Liver (tissue), 9 donors: ENCODE data around the gene UNC13C. TPM values are rescaled to one million over a fixed set of nuclear protein-coding genes. Genes with fewer than 3 reads are reported as not detected.

Experiments used
- DNase-seq: peaks from one replicate; pipeline ENCODE4 v3.0.0-alpha.2; 2017; ENCODE audit warnings: low spot score
- H3K27ac ChIP-seq, 2 donors: one replicate each; pipeline ENCODE4 v1.7.0; 2013; ENCODE audit warnings: inconsistent platforms in 2 of 2, low read length in 2 of 2, control low read depth in 1 of 2, low read depth in 1 of 2, mild to moderate bottlenecking in 1 of 2
- H3K27me3 ChIP-seq, 4 donors: one replicate each; pipeline versions ENCODE4 v1.6.1 to v1.7.0; 2013; ENCODE audit warnings: low read length in 3 of 4, inconsistent platforms in 1 of 4, mild to moderate bottlenecking in 1 of 4, moderate library complexity in 1 of 4; ENCODE audit not compliant: control insufficient read depth in 4 of 4, insufficient read depth in 4 of 4
- H3K36me3 ChIP-seq, 4 donors: one replicate each; pipeline versions ENCODE4 v1.6.1 to v1.7.0; 2013; ENCODE audit warnings: low read length in 3 of 4, mild to moderate bottlenecking in 3 of 4, low read depth in 1 of 4, moderate library complexity in 1 of 4; ENCODE audit not compliant: control insufficient read depth in 4 of 4, insufficient read depth in 3 of 4
- H3K4me1 ChIP-seq, 4 donors: one replicate each; pipeline versions ENCODE4 v1.6.1 to v1.7.0; 2013; ENCODE audit warnings: low read length in 3 of 4, mild to moderate bottlenecking in 3 of 4, moderate library complexity in 1 of 4; ENCODE audit not compliant: control insufficient read depth in 4 of 4, insufficient read depth in 4 of 4
- H3K4me3 ChIP-seq, 3 donors: one replicate each; pipeline versions ENCODE4 v1.6.1 to v1.7.0; 2013; ENCODE audit warnings: low read length in 3 of 3, control low read depth in 1 of 3, low read depth in 1 of 3, mild to moderate bottlenecking in 1 of 3
- H3K9ac ChIP-seq, 2 donors: one replicate each; pipeline ENCODE4 v1.7.0; 2013; ENCODE audit warnings: low read length in 2 of 2, mild to moderate bottlenecking in 2 of 2, moderate library complexity in 2 of 2, control low read depth in 1 of 2, low read depth in 1 of 2
- H3K9me3 ChIP-seq, 4 donors: one replicate each; pipeline versions ENCODE4 v1.6.1 to v1.7.0; 2013; ENCODE audit warnings: low read length in 3 of 4; ENCODE audit not compliant: control insufficient read depth in 4 of 4
- EGR1 ChIP-seq, 2 donors: IDR thresholded peaks; 2 replicates each; pipeline ENCODE4 v1.6.1; 2016 to 2018; ENCODE audit warnings: antibody characterized with exemption in 2 of 2, low read depth in 2 of 2
- FOXA1 ChIP-seq: IDR thresholded peaks from 2 replicates; pipeline ENCODE4 v1.6.1; 2016; ENCODE audit warnings: antibody characterized with exemption
- FOXA2 ChIP-seq: IDR thresholded peaks from 2 replicates; pipeline ENCODE4 v1.6.1; 2016; ENCODE audit warnings: antibody characterized with exemption
- GABPA ChIP-seq, 2 donors: IDR thresholded peaks in 1 of 2; conservative IDR thresholded peaks in 1 of 2; 2 replicates each; pipeline ENCODE4 v1.6.1; 2016; ENCODE audit warnings: antibody characterized with exemption in 2 of 2, mild to moderate bottlenecking in 1 of 2, moderate library complexity in 1 of 2
- HNF4A ChIP-seq, 2 donors: conservative IDR thresholded peaks; 2 replicates each; pipeline ENCODE4 v1.6.1; 2016; ENCODE audit warnings: antibody characterized with exemption in 2 of 2, mild to moderate bottlenecking in 2 of 2
- HNF4G ChIP-seq: IDR thresholded peaks from 2 replicates; pipeline ENCODE4 v1.6.1; 2016; ENCODE audit warnings: antibody characterized with exemption
- JUND ChIP-seq, 2 donors: IDR thresholded peaks; 2 replicates each; pipeline ENCODE4 v1.6.1; 2016; ENCODE audit warnings: antibody characterized with exemption in 2 of 2
- NR2F2 ChIP-seq: IDR thresholded peaks from 2 replicates; pipeline ENCODE4 v1.6.1; 2016; ENCODE audit warnings: antibody characterized with exemption
- RAD21 ChIP-seq, 2 donors: IDR thresholded peaks; 2 replicates each; pipeline ENCODE4 v1.6.1; 2016; ENCODE audit warnings: antibody characterized with exemption in 2 of 2, mild to moderate bottlenecking in 2 of 2
- RXRA ChIP-seq, 2 donors: IDR thresholded peaks; 2 replicates each; pipeline ENCODE4 v1.6.1; 2017 to 2018; ENCODE audit warnings: antibody characterized with exemption in 2 of 2, mild to moderate bottlenecking in 1 of 2
- SP1 ChIP-seq: IDR thresholded peaks from 2 replicates; pipeline ENCODE4 v1.6.1; 2018; ENCODE audit warnings: antibody characterized with exemption, mild to moderate bottlenecking
- TAF1 ChIP-seq: conservative IDR thresholded peaks from 2 replicates; pipeline ENCODE4 v1.6.1; 2016; ENCODE audit warnings: antibody characterized with exemption, mild to moderate bottlenecking
- YY1 ChIP-seq: IDR thresholded peaks from 2 replicates; pipeline ENCODE4 v1.6.1; 2016; ENCODE audit warnings: antibody characterized with exemption, mild to moderate bottlenecking
- WGBS: extraction: QIAGEN DNeasy Blood & Tissue Kit; methylation state at CpG from one replicate; pipeline ENCODE4 v1.1.7; 2013; 5-methylcytosine and 5-hydroxymethylcytosine counted together
- polyA plus RNA-seq, 2 donors: library from polyadenylated mRNA; stranded (reverse) in 1 of 2; unstranded in 1 of 2; fragments of 200-250 nt in 1 of 2; fragments of >200 nt in 1 of 2; fragmentation: Nextera tagmentation in 1 of 2; extraction: Ambion mirVana in 1 of 2; gene quantifications; one replicate each; pipeline versions ENCODE4 v1.2.1 to v1.2.3, GENCODE V29; 2013 to 2015
- total RNA-seq, 2 donors: library from RNA; depleted of rRNA; stranded (reverse); fragments of >200 nt; gene quantifications; one replicate each; pipeline ENCODE4 v1.2.3, GENCODE V29; 2014
- TF ChIP-seq, protein P1 (sequence below): IDR thresholded peaks from 2 replicates; pipeline ENCODE4 v1.6.1; 2016; ENCODE audit warnings: antibody characterized with exemption
- TF ChIP-seq, protein P2 (sequence below): IDR thresholded peaks from 2 replicates; pipeline ENCODE4 v1.6.1; 2016; ENCODE audit warnings: antibody characterized with exemption
- TF ChIP-seq, protein P3 (sequence below): IDR thresholded peaks from 2 replicates; pipeline ENCODE4 v1.6.1; 2016; ENCODE audit warnings: antibody characterized with exemption, mild to moderate bottlenecking
- TF ChIP-seq, protein P4 (sequence below): fragments of 150-350 bp; IDR thresholded peaks from 2 replicates; pipeline ENCODE4 v1.5.1; 2017; ENCODE audit warnings: improper control_type of control experiment, low read depth, low read length; ENCODE audit not compliant: missing input control
- TF ChIP-seq, protein P5 (sequence below): IDR thresholded peaks from 2 replicates; pipeline ENCODE4 v1.6.1; 2016; ENCODE audit warnings: antibody characterized with exemption
- donor health status: healthy.
- donor health status: healthy.
- donor health status: healthy.
- donor health status: healthy.
- donor health status: healthy.

Gene UNC13C
- total and polyA plus RNA-seq, 4 donors = 0.19 TPM; not detected in 3

DNA sequence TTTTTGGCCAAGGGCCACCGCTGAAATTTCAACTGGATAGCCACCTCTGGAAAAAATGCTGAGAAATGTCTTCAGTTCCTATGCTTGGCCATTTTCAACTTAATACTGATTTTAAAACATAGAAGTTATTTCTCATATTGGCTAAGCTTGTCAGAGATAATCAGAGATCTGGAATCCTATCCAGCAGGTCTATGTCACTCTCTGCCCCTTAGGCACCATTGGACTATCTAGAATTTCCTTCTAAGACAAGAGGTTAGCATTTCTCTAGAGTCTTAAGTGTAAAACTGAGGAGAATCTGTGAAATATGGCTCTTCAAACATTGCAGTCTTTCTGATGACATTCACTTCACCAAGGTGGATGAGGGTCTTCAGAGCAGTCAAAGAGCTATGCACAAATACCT, 597.3 kb downstream of the UNC13C start:
- H3K4me3 ChIP-seq = no peak overlapping the region
- H3K9me3 ChIP-seq = no peaks in the 10 kb centered on the region
- H3K9ac ChIP-seq = no peak overlapping the region
- 86% methylated on average over 1 of the region's 1 CpG for WGBS
- H3K4me1 ChIP-seq = no peaks in the 10 kb centered on the region
- no peaks in the 10 kb centered on the region for H3K36me3 ChIP-seq
- TF ChIP-seq, protein P1, sequence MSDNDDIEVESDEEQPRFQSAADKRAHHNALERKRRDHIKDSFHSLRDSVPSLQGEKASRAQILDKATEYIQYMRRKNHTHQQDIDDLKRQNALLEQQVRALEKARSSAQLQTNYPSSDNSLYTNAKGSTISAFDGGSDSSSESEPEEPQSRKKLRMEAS = no peak
- TF ChIP-seq FOXA2 (no peak), JUND (IDR thresholded peaks at IDR 0.05) (no peak), RAD21 (IDR thresholded peaks at IDR 0.05) (no peak), YY1 (no peak), HNF4A (conservative IDR thresholded peaks at IDR 0.05) (no peak), EGR1 (IDR thresholded peaks at IDR 0.05; ENCODE audit: low read depth in 2 of 2) (no peak), TAF1 (no peak), RXRA (IDR thresholded peaks at IDR 0.05) (no peak)
- TF ChIP-seq, protein P2, sequence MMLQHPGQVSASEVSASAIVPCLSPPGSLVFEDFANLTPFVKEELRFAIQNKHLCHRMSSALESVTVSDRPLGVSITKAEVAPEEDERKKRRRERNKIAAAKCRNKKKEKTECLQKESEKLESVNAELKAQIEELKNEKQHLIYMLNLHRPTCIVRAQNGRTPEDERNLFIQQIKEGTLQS = no peak
- H3K27me3 ChIP-seq = peaks cover 0 to 9% (median 2%) of the 10 kb centered on the region in 4 donors
- DNase-seq = no peak
- no peak overlapping the region for H3K27ac ChIP-seq

DNA sequence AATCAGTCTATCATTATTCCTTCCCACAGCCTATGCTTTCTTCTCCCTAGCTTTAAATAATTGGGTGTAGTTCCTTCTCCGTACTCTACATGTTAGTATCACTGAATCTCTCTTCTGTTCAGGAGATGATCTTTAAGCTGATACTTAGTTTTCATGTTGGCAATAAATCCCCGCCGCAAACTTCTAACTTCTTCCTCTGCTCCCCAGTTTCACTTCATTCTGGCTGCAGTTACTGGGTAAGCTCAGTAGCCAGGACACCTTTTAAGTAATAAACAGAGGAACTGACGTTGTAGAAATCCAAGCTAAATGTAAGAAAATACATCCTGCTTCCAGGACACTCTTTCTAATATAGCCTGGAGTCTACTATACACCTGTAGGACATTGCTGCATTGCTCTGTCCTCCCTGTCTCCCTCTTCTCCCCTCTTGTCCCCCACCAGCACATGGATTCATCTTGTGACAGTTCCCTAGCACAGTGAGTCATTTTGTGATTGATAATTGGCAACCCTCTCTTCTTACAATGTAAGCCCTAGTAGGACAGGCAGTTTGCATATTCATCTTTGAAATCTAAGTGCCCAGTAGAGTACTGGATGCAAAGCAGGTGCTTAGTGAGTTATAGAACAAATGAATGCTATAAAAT, 598.2 kb downstream of the UNC13C start:
- Histone ChIP-seq H3K27ac (no peak overlapping the region), H3K9me3 (no peaks in the 10 kb centered on the region)
- TF ChIP-seq NR2F2 (no peak), FOXA1 (no peak), GABPA (IDR thresholded peaks at IDR 0.05 in 1 of 2, conservative IDR thresholded peaks at IDR 0.05 in 1 of 2) (no peak), TAF1 (no peak), EGR1 (IDR thresholded peaks at IDR 0.05; ENCODE audit: low read depth in 2 of 2) (no peak), RXRA (IDR thresholded peaks at IDR 0.05) (no peak), HNF4G (no peak), JUND (IDR thresholded peaks at IDR 0.05) (no peak), SP1 (no peak), HNF4A (conservative IDR thresholded peaks at IDR 0.05) (no peak), YY1 (no peak), FOXA2 (no peak), RAD21 (IDR thresholded peaks at IDR 0.05) (no peak)
- TF ChIP-seq, protein P3, sequence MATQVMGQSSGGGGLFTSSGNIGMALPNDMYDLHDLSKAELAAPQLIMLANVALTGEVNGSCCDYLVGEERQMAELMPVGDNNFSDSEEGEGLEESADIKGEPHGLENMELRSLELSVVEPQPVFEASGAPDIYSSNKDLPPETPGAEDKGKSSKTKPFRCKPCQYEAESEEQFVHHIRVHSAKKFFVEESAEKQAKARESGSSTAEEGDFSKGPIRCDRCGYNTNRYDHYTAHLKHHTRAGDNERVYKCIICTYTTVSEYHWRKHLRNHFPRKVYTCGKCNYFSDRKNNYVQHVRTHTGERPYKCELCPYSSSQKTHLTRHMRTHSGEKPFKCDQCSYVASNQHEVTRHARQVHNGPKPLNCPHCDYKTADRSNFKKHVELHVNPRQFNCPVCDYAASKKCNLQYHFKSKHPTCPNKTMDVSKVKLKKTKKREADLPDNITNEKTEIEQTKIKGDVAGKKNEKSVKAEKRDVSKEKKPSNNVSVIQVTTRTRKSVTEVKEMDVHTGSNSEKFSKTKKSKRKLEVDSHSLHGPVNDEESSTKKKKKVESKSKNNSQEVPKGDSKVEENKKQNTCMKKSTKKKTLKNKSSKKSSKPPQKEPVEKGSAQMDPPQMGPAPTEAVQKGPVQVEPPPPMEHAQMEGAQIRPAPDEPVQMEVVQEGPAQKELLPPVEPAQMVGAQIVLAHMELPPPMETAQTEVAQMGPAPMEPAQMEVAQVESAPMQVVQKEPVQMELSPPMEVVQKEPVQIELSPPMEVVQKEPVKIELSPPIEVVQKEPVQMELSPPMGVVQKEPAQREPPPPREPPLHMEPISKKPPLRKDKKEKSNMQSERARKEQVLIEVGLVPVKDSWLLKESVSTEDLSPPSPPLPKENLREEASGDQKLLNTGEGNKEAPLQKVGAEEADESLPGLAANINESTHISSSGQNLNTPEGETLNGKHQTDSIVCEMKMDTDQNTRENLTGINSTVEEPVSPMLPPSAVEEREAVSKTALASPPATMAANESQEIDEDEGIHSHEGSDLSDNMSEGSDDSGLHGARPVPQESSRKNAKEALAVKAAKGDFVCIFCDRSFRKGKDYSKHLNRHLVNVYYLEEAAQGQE = no peak
- TF ChIP-seq, protein P4, sequence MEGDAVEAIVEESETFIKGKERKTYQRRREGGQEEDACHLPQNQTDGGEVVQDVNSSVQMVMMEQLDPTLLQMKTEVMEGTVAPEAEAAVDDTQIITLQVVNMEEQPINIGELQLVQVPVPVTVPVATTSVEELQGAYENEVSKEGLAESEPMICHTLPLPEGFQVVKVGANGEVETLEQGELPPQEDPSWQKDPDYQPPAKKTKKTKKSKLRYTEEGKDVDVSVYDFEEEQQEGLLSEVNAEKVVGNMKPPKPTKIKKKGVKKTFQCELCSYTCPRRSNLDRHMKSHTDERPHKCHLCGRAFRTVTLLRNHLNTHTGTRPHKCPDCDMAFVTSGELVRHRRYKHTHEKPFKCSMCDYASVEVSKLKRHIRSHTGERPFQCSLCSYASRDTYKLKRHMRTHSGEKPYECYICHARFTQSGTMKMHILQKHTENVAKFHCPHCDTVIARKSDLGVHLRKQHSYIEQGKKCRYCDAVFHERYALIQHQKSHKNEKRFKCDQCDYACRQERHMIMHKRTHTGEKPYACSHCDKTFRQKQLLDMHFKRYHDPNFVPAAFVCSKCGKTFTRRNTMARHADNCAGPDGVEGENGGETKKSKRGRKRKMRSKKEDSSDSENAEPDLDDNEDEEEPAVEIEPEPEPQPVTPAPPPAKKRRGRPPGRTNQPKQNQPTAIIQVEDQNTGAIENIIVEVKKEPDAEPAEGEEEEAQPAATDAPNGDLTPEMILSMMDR = no peak
- TF ChIP-seq, protein P1 = no peak
- TF ChIP-seq, protein P5, sequence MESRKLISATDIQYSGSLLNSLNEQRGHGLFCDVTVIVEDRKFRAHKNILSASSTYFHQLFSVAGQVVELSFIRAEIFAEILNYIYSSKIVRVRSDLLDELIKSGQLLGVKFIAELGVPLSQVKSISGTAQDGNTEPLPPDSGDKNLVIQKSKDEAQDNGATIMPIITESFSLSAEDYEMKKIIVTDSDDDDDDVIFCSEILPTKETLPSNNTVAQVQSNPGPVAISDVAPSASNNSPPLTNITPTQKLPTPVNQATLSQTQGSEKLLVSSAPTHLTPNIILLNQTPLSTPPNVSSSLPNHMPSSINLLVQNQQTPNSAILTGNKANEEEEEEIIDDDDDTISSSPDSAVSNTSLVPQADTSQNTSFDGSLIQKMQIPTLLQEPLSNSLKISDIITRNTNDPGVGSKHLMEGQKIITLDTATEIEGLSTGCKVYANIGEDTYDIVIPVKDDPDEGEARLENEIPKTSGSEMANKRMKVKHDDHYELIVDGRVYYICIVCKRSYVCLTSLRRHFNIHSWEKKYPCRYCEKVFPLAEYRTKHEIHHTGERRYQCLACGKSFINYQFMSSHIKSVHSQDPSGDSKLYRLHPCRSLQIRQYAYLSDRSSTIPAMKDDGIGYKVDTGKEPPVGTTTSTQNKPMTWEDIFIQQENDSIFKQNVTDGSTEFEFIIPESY = no peak

More for the DNA sequence above, 598.2 kb downstream of the UNC13C start:
- H3K4me3 ChIP-seq = no peak overlapping the region
- H3K4me1 ChIP-seq = no peaks in the 10 kb centered on the region
- 66% methylated on average over 4 of the region's 4 CpGs for WGBS
- no peak overlapping the region for H3K9ac ChIP-seq
- DNase-seq = no peak
- H3K36me3 ChIP-seq = no peaks in the 10 kb centered on the region
- H3K27me3 ChIP-seq = peaks cover 0 to 9% (median 2%) of the 10 kb centered on the region in 4 donors
